Neural progenitor cell (in vitro differentiated cells): Measurements from ENCODE around the gene PATJ.

Source experiments
- CTCF ChIP-seq: fragments of 200-600 bp; sonication (generic); IDR thresholded peaks from 2 replicates; pipeline ENCODE4 v1.5.1; 2017; ENCODE audit warnings: antibody characterized with exemption, mild to moderate bottlenecking
- EZH2phosphoT487 ChIP-seq: fragments of 200-600 bp; sonication (generic); IDR thresholded peaks from 2 replicates; pipeline ENCODE4 v1.6.1; 2017; ENCODE audit warnings: antibody characterized with exemption

- TF ChIP-seq EZH2phosphoT487 (no peak), CTCF (no peak)
Measured at GRCh38 chr1:61973100-61973837, 231.0 kb downstream of the PATJ start.
